ENCODE results near the gene WWC2. TPM values are rescaled to one million over a fixed set of nuclear protein-coding genes. Genes with fewer than 3 reads are reported as not detected.
A peak's percentile ranks its signal among the peaks of the same experiment; 100 is the strongest.

WWC2 gene
- total and polyA plus RNA-seq, 2 experiments from 2014 or later, result 33.2 to 48.3 TPM

DNA sequence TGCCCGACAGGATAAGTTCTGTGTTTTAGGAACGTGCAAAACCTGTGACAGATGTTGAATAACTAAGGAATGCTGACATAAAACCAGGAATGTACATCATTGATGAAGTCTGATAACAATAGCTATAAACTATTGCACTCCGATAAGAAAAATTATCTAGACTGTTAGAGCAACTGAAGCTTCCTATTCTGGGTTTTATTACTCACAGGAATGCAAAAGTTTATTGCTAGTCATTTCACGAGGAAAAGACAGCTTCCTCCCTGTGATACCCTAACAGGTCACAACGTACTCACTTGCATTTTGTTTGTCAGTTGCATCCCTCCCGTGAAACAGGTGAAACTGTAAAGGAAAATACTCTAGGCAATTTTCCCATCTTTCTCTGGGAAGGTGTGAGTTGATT lies 155.1 kb downstream of the WWC2 start:
- Histone ChIP-seq H4K20me1 (ENCODE audit: insufficient read depth) (no peaks in the 10 kb centered on the region), H3K4me3 (no peak overlapping the region), H3K27ac (no peak overlapping the region), H2AFZ (no peak overlapping the region), H3K9ac (no peak overlapping the region), H3K9me3 (ENCODE audit: low read depth) (no peaks in the 10 kb centered on the region), H3F3A (ENCODE audit: insufficient read depth) (peaks cover 32% of the 10 kb centered on the region), H3K27me3 (replicated peaks; ENCODE audit: insufficient read depth) (no peaks in the 10 kb centered on the region), H3K4me1 (ENCODE audit: insufficient read depth) (peaks cover 8% of the 10 kb centered on the region; the same call in 1 of the 2 replicates), H3K9me2 (ENCODE audit: insufficient read depth) (no peaks in the 10 kb centered on the region), H3K36me3 (ENCODE audit: low read depth) (peaks cover 55% of the 10 kb centered on the region), H3K4me2 (ENCODE audit: unreplicated experiment) (no peak overlapping the region), H3K79me2 (ENCODE audit: insufficient read depth) (peaks cover 7% of the 10 kb centered on the region; the same call in 1 of the 2 replicates)
- in situ Hi-C loops (cut with MboI), result loop anchor here (10.0 kb wide), 1 partner anchor 319 kb away; no protein-coding TSS in a partner anchor
- WGBS, 2 experiments (ENCODE audit: low coverage in 1 of 2, low lambda C conversion rate in 2 of 2, missing lambda C conversion rate in 2 of 2), result 87 to 89% methylated on average over 6 of the region's 6 CpGs
- TF ChIP-seq EZH2 (IDR thresholded peaks at IDR 0.05; ENCODE audit: insufficient read depth, poor library complexity, severe bottlenecking) (no peak), EZH2phosphoT487 (IDR thresholded peaks at IDR 0.05; ENCODE audit: insufficient read depth, low read depth) (no peak)
- no peak for DNase-seq

DNA sequence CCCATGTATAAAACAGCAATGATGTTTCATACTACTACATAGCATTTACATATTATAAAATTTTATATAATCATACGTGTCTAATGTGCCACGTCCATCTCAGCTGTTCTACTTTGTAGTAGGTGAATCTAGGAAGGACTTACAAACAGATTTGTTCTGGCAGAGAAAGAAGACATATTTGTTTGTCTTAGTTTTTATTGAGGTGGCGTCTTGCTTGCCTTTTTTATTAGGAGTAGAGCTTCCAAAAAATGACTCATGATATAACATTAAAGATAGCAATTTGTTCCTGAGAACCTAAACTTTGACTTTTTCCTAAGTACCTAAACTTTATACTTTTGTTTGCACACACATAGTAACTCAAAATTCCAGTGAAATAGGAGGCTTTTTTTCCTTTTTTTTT lies 156.4 kb downstream of the WWC2 start:
- no peaks in the 10 kb centered on the region for H3K27me3 ChIP-seq (replicated peaks; ENCODE audit: insufficient read depth)
- no peaks in the 10 kb centered on the region for H3K9me3 ChIP-seq (ENCODE audit: low read depth)
- H3K9me2 ChIP-seq (ENCODE audit: insufficient read depth), result no peaks in the 10 kb centered on the region
- peaks cover 7% of the 10 kb centered on the region; the same call in 1 of the 2 replicates for H3K79me2 ChIP-seq (ENCODE audit: insufficient read depth)
- peak; percentile 28 for DNase-seq
- in situ Hi-C loops (cut with MboI), result loop anchor here (5.0 to 10.0 kb wide), 2 partner anchors 183 to 321 kb away; no protein-coding TSS in a partner anchor
- H3K9ac ChIP-seq, result no peak overlapping the region
- H4K20me1 ChIP-seq (ENCODE audit: insufficient read depth), result no peaks in the 10 kb centered on the region
- H3F3A ChIP-seq (ENCODE audit: insufficient read depth), result peaks cover 32% of the 10 kb centered on the region
- TF ChIP-seq EZH2phosphoT487 (IDR thresholded peaks at IDR 0.05; ENCODE audit: insufficient read depth, low read depth) (no peak), EZH2 (IDR thresholded peaks at IDR 0.05; ENCODE audit: insufficient read depth, poor library complexity, severe bottlenecking) (no peak)
- peaks cover 57% of the 10 kb centered on the region for H3K36me3 ChIP-seq (ENCODE audit: low read depth)
- WGBS, 2 experiments (ENCODE audit: low coverage in 1 of 2, low lambda C conversion rate in 2 of 2, missing lambda C conversion rate in 2 of 2), result 74 to 76% methylated on average over 3 of the region's 3 CpGs
- no peak overlapping the region for H3K4me3 ChIP-seq
- no peak overlapping the region for H2AFZ ChIP-seq
- H3K4me1 ChIP-seq (ENCODE audit: insufficient read depth), result peaks cover 5% of the 10 kb centered on the region; the same call in 1 of the 2 replicates
- no peak overlapping the region for H3K4me2 ChIP-seq (ENCODE audit: unreplicated experiment)
- peak overlapping the region; percentile 20; the same call in 1 of the 2 replicates for H3K27ac ChIP-seq

- Histone ChIP-seq H3K36me3 (ENCODE audit: low read depth) (peaks cover 56% of the 10 kb centered on the region), H3K79me2 (ENCODE audit: insufficient read depth) (peaks cover 7% of the 10 kb centered on the region; the same call in 1 of the 2 replicates), H3K4me3 (no peak overlapping the region), H3F3A (ENCODE audit: insufficient read depth) (peaks cover 33% of the 10 kb centered on the region), H3K27me3 (replicated peaks; ENCODE audit: insufficient read depth) (no peaks in the 10 kb centered on the region), H3K27ac (peak overlapping the region; percentile 20; the same call in 1 of the 2 replicates), H3K4me2 (ENCODE audit: unreplicated experiment) (no peak overlapping the region), H2AFZ (no peak overlapping the region), H3K4me1 (ENCODE audit: insufficient read depth) (peaks cover 5% of the 10 kb centered on the region; the same call in 1 of the 2 replicates), H3K9me3 (ENCODE audit: low read depth) (no peaks in the 10 kb centered on the region), H3K9me2 (ENCODE audit: insufficient read depth) (no peaks in the 10 kb centered on the region), H4K20me1 (ENCODE audit: insufficient read depth) (no peaks in the 10 kb centered on the region), H3K9ac (no peak overlapping the region)
- no peak for DNase-seq
- in situ Hi-C loops (cut with MboI), result loop anchor here (5.0 to 10.0 kb wide), 2 partner anchors 184 to 322 kb away; no protein-coding TSS in a partner anchor
- WGBS, 2 experiments (ENCODE audit: low coverage in 1 of 2, low lambda C conversion rate in 2 of 2, missing lambda C conversion rate in 2 of 2), result 53 to 59% methylated on average over 6 of the region's 6 CpGs
- TF ChIP-seq EZH2phosphoT487 (IDR thresholded peaks at IDR 0.05; ENCODE audit: insufficient read depth, low read depth), result no peak
- TF ChIP-seq EZH2 (IDR thresholded peaks at IDR 0.05; ENCODE audit: insufficient read depth, poor library complexity, severe bottlenecking), result no peak
Observed at GRCh38 chr4:183256343-183256742, 157.3 kb downstream of the WWC2 start.

DNA sequence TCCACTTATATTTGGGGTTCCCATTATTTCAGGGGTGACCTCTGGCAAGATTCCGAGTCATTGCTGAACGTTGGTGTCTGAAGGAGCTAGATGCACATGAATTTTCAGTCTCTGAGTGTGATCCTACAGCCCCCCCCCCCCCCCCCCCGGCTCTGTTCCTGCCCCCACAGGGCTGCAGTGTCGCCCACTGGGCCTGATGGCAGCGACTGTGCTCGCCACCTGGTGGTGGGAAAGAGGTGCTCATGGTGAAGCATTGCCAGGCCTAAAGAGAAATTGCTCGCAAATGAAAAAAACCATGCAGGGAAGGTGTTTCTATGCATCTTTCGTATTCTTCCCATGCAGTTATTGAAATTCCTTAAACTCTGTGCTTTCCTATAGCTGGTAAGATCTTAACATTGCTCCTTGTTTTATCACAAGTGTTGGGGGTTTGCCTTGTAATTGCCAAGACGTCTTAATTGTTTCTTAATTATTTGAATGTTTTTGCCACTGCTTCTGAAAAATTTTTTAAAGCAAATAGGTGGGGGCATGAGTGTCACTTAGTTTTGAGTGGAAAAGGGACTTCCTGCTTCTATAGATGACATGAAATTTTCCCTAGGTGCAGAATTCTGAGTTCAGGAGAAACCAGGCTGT lies 157.8 kb downstream of the WWC2 start:
- DNase-seq, result peak; percentile 75
- peaks cover 55% of the 10 kb centered on the region for H3K36me3 ChIP-seq (ENCODE audit: low read depth)
- H3K79me2 ChIP-seq (ENCODE audit: insufficient read depth), result peaks cover 7% of the 10 kb centered on the region; the same call in 1 of the 2 replicates
- H3K4me2 ChIP-seq (ENCODE audit: unreplicated experiment), result no peak overlapping the region
- no peaks in the 10 kb centered on the region for H3K9me3 ChIP-seq (ENCODE audit: low read depth)
- H3K27me3 ChIP-seq (replicated peaks; ENCODE audit: insufficient read depth), result no peaks in the 10 kb centered on the region
- no peak overlapping the region for H2AFZ ChIP-seq
- H3F3A ChIP-seq (ENCODE audit: insufficient read depth), result peaks cover 38% of the 10 kb centered on the region
- H4K20me1 ChIP-seq (ENCODE audit: insufficient read depth), result no peaks in the 10 kb centered on the region
- in situ Hi-C loops (cut with MboI), result loop anchor here (5.0 to 10.0 kb wide), 2 partner anchors 185 to 322 kb away; no protein-coding TSS in a partner anchor
- no peaks in the 10 kb centered on the region for H3K9me2 ChIP-seq (ENCODE audit: insufficient read depth)
- 39 to 41% methylated on average over 9 of the region's 9 CpGs for WGBS, 2 experiments (ENCODE audit: low coverage in 1 of 2, low lambda C conversion rate in 2 of 2, missing lambda C conversion rate in 2 of 2)
- no peak for TF ChIP-seq EZH2phosphoT487 (IDR thresholded peaks at IDR 0.05; ENCODE audit: insufficient read depth, low read depth)
- TF ChIP-seq EZH2 (IDR thresholded peaks at IDR 0.05; ENCODE audit: insufficient read depth, poor library complexity, severe bottlenecking), result no peak
- H3K4me3 ChIP-seq, result no peak overlapping the region
- H3K4me1 ChIP-seq (ENCODE audit: insufficient read depth), result peaks cover 7% of the 10 kb centered on the region; the same call in 1 of the 2 replicates
- no peak overlapping the region for H3K9ac ChIP-seq
- peak overlapping the region; percentile 20; the same call in 1 of the 2 replicates for H3K27ac ChIP-seq
